Hematopoietic multipotent progenitor cell treated with erythropoietin and hydrocortisone succinate and interleukin-3 and kit ligand, for 4 days (in vitro differentiated cells): ENCODE measurements around the gene RAPGEF3.
A peak's percentile ranks its signal among the peaks of the same experiment; 100 is the strongest.

ENCODE experiments used
- DNase-seq: peaks from one replicate; pipeline ENCODE4 v3.0.0-alpha.2; 2015

Gene RAPGEF3

GRCh38 chr12:47776471-47777143, 17.9 kb upstream of the RAPGEF3 start:
- peak; percentile 69 for DNase-seq

GRCh38 chr12:47775100-47775911, 16.6 kb upstream of the RAPGEF3 start:
- peak; percentile 96 for DNase-seq

GRCh38 chr12:47774663-47775062, 16.0 kb upstream of the RAPGEF3 start:
- peak; percentile 38 for DNase-seq

- DNase-seq = peak; percentile 36
Measured at GRCh38 chr12:47773858-47774580, 15.3 kb upstream of the RAPGEF3 start.

GRCh38 chr12:47773062-47773857, 14.6 kb upstream of the RAPGEF3 start, which contains the start of gene SLC48A1:
Gene SLC48A1, plus strand, starts transcription at chr12:47773238. Its CDS starts 67 bp downstream, at chr12:47773305.
- peak; percentile 88 for DNase-seq

GRCh38 chr12:47772738-47773061, 14.0 kb upstream of the RAPGEF3 start:
- DNase-seq = no peak

- DNase-seq = no peak
Measured at GRCh38 chr12:47772094-47772660, 13.5 kb upstream of the RAPGEF3 start.

GRCh38 chr12:47771304-47771703, 12.6 kb upstream of the RAPGEF3 start:
- DNase-seq = no peak

GRCh38 chr12:47770086-47770726, 11.5 kb upstream of the RAPGEF3 start:
- peak; percentile 58 for DNase-seq

- DNase-seq = no peak
Measured at GRCh38 chr12:47769234-47770085, 10.8 kb upstream of the RAPGEF3 start.

- no peak for DNase-seq
Measured at GRCh38 chr12:47768323-47768811, 9.7 kb upstream of the RAPGEF3 start.

- peak; percentile 83 for DNase-seq
Measured at GRCh38 chr12:47767216-47767724, 8.6 kb upstream of the RAPGEF3 start.

- no peak for DNase-seq
Measured at GRCh38 chr12:47766502-47767215, 8.0 kb upstream of the RAPGEF3 start.

- peak; percentile 52 for DNase-seq
Measured at GRCh38 chr12:47763481-47764346, 5.0 kb upstream of the RAPGEF3 start.

- DNase-seq = no peak
Measured at GRCh38 chr12:47762850-47763465, 4.3 kb upstream of the RAPGEF3 start.

- no peak for DNase-seq
Measured at GRCh38 chr12:47758584-47758833, 171 bp downstream of the RAPGEF3 start.

- DNase-seq = no peak
Measured at GRCh38 chr12:47757840-47758583, 668 bp downstream of the RAPGEF3 start.

- DNase-seq = no peak
Measured at GRCh38 chr12:47757364-47757839, 1.3 kb downstream of the RAPGEF3 start.
